Measurements from ENCODE around the gene BHLHE23. TPM values are rescaled to one million over a fixed set of nuclear protein-coding genes. Genes with fewer than 3 reads are reported as not detected.

BHLHE23 gene
- total RNA-seq, 1 donor from 2014 or later: not detected

DNA sequence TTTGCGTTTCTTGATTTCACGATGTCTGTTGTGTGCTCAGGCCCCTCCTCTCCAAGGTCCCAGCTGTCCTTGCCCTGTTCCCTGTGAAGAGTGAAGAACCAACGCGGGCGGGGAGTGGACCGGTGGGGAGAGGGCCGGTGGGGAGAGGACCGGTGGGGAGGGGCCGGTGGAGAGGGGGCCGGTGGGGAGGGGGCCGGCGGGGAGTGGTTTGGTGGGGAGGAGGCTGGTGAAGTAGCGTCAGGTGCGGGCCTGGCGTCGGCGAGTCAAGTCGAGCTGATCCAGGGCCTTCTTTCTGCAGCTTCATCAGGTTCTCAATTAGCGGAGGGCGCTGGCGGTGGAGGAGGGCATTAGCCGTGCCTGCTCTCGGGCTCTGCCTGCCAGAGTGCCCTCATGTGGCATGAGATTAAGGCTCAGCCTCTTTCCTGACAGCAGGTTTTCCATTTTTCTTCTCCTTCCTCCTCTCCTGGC is 21.2 kb upstream of the BHLHE23 start:
- intact Hi-C loops (cut with DNase I): no loop called here
- peak; percentile 57 for DNase-seq (ENCODE audit: low spot score)

- DNase-seq (ENCODE audit: low spot score): no peak
- intact Hi-C loops (cut with DNase I): no loop called here
Observed at GRCh38 chr20:63027221-63027921, 20.6 kb upstream of the BHLHE23 start.

DNA sequence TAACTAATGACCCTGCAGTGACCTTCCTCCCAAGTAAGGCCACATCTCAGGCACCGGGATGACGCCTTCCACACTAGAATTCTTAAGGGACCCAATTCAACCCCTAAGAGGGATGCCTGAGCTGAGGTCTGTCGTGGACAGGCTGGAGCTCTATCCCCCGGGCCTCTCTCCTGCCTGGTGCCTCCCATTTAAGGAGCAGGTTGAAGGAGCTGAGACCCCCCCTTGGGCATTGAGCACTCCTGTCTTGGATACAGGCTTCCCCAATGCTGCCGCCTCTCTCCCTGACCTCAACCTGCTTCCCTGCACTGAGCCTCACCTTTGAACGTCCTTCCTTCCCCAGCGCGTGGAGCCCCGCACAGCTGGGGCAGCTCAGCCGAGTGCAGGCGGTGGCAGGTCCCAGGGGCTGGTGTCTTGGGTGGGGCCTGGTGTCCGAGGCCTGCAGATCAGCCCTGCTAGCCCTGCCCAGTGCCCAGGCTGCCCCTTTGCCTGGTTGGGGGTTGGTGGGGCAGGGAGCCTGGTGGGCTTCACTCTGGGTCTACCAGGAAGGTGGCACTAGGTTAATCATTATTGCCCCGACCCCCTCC is 19.9 kb upstream of the BHLHE23 start:
- DNase-seq (ENCODE audit: low spot score): no peak
- intact Hi-C loops (cut with DNase I): no loop called here

DNA sequence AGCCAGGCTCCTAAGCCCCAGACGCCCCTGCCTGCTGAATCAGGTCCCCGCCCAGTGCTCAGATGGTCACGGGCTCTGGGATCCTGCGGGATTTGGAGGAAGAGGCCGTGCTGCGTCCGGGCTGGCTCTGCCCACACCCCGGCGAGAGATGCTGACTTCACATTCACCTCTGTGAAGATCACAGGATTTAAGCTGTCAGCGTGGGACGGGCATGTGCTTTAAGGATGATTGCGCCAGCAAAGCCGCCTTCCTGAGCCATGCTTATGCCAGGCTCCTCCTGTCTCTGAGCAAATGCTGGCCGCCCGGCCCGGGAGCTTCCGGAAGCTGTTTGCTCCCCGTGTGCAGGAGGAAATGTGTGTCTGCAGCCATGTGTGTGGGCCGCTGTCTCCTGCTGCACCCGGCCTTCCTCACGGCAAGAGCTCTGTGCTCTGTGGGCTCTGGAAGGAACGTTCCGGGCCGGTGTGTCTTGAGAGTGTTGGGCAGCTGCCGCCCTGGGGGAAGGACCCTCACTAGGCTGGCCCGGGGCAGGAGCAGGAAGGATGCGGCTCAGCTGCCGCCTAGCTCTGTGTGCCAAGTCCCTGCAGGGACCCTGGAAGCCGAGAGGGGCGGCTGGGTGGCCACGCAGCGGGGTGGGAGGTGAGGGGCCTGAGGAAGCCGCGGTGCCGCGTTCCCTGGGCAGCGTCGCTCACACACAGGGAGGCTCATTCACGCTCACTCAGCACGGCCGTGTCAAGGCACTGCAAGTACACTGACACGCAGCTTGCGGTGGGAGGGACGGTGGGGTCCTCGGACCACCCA is 19.0 kb upstream of the BHLHE23 start:
- no peak for DNase-seq (ENCODE audit: low spot score)
- intact Hi-C loops (cut with DNase I): no loop called here

GRCh38 chr20:63024573-63025392 is 18.0 kb upstream of the BHLHE23 start:
- intact Hi-C loops (cut with DNase I): no loop called here
- no peak for DNase-seq (ENCODE audit: low spot score)

- intact Hi-C loops (cut with DNase I): no loop called here
- DNase-seq (ENCODE audit: low spot score): no peak
Observed at GRCh38 chr20:63023936-63024571, 17.3 kb upstream of the BHLHE23 start.

- DNase-seq (ENCODE audit: low spot score): no peak
Observed at GRCh38 chr20:63023071-63023935, 16.5 kb upstream of the BHLHE23 start.

GRCh38 chr20:63022501-63022900 is 15.7 kb upstream of the BHLHE23 start:
- DNase-seq (ENCODE audit: low spot score): no peak
- intact Hi-C loops (cut with DNase I): no loop called here

More at GRCh38 chr20:63023071-63023935, 16.5 kb upstream of the BHLHE23 start:
- intact Hi-C loops (cut with DNase I): no loop called here

DNA sequence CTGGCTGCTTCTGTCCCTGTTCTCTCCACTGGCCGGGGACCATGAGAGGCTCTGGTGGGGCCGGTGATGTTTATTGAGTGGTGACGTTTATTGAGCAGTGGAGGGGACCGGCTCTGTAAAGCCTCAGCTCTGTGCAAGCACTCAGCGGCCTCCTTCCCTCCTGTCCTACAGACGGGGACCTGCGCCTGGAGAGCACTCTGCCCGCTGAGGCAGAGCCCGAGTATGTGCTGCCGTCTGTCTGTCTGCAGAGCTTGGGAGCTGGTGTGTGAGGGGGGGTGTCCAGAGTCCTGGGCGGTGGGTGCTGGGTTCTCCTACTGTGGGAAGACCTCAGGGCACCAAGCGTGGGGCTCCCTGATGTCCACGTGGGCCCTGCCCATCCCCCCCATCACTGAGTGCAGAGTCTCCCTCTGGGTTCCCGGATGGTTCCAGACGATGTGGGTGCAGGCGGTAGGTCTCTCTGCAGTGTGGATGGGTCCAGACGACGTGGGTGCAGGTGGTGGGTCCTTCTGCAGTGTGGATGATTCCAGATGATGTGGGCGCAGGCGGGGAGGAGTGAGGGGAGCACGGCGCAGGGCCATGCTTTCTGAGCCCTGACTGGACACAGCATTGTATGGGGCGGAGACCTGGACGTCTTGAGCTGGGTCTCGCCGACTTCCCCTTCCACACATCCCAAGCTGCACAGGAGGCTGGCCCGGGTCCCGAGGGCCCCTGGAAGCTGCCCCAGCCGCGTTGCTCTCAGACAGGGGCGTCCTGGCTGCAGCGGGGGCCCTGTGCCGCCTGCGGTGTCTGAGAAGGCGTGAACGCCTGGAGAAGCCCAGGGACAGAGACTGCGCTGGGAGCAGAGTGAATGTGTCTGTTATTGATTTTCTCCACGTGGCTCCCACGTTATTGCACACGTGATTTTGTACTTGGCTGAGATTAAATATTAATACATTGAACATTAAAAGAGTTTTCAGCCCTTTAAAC is 14.9 kb upstream of the BHLHE23 start:
- intact Hi-C loops (cut with DNase I): no loop called here
- DNase-seq (ENCODE audit: low spot score): no peak

- intact Hi-C loops (cut with DNase I): no loop called here
- DNase-seq (ENCODE audit: low spot score): no peak
Observed at GRCh38 chr20:63020681-63021080, 13.9 kb upstream of the BHLHE23 start.

DNA sequence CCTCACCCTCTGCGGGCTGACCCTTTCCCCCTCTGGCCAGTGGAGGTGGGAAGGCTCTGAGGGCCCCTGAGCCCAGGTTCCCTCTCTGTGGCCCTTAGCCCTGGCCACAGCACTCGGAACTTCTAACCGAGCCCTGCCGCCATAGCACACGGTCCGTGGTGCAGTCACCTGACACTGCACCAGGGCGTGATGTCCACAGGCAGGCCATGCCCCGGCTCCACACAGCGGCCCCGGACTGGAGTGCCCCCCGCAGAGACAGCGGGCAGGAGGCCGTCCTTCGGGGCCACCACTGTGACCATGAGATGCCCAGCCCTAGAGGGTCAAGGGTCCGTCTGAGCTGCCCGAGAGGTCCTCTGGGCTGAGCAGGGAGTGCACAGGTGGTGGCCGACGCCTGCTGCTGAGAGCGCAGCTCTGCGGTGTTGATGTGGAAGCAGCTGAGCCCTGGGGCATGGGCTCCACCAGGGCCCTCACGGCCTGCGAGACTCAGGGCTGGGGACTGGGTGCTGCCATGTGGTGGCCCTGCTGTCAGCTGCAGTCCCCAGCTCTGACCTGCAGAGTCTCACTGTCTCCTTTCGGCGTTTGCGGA is 11.2 kb upstream of the BHLHE23 start:
- DNase-seq (ENCODE audit: low spot score): peak; percentile 73
- intact Hi-C loops (cut with DNase I): no loop called here

GRCh38 chr20:63017076-63017825 is 10.5 kb upstream of the BHLHE23 start:
- DNase-seq (ENCODE audit: low spot score): no peak
- intact Hi-C loops (cut with DNase I): no loop called here

DNA sequence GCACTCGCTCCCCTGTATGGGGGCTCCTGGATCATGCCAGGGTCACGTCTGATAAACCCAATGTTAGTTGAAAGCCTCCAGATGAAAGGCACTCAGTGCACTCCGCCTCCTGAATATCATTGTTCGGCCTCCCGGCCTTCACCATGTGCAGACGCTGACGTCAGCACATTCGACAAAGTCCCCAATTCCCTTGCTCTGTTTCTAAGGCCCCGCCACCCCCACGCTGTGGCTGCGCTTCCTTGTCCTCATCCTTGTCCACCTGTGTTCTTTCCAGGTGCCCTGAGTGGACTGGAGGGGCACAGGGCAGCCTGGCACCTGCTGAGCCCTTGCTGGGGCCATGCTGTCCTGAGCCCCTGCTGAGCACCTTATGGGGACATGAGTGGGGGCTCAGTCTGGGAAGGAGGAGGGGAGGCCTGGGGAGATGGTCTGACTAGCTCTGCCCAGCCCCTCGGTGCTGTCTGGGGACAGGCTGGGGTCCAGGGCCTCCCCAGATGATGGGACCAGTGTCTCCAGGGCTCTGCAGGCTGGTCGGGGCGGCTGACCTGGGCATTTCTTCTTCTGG is 9.8 kb upstream of the BHLHE23 start:
- intact Hi-C loops (cut with DNase I): no loop called here
- no peak for DNase-seq (ENCODE audit: low spot score)

DNA sequence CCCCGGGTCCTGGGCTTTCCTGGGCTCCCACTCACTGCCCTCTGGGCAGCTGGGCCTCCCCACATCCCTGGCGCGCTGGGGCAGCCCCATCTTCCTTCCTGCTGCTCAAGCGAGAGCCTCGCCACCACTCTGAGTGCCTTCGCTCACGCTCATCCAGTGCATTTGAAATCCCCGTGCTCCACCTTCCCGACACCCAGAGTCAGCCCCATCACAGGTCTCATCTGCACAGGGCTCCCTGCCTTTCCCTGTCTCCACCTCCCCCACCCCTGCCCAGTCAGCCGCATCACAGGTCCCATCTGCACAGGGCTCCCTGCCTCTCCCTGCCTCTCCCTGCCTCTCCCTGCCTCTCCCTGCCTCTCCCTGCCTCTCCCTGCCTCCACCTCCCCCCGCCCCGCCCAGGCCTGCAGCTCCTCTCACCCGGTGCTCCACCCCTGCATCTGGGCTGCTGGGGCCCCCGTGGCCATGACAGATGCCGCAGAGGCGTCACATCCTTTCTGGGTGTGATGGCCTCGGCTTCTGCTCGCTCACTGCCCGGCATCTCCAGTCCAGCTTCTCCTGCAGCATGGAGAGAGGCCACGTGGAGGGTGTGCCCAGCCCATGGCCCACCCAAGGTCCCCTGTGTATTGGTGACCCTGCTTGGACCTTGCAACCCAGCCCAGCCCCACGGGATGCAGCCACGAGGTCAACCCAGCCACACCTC is 9.0 kb upstream of the BHLHE23 start:
- DNase-seq (ENCODE audit: low spot score): no peak
- intact Hi-C loops (cut with DNase I): no loop called here

- DNase-seq (ENCODE audit: low spot score): no peak
- intact Hi-C loops (cut with DNase I): no loop called here
Observed at GRCh38 chr20:63015147-63015661, 8.4 kb upstream of the BHLHE23 start.
